GM23248 (cell line): ENCODE data around the gene IRF1. TPM values are rescaled to one million over a fixed set of nuclear protein-coding genes. Genes with fewer than 3 reads are reported as not detected.

ENCODE experiments used
- DNase-seq: peaks from one replicate; pipeline ENCODE4 v3.0.0-alpha.2; 2015
- H2AFZ ChIP-seq: fragments of 200-600 bp; sonication (generic); 2 replicates; pipeline ENCODE4 v1.6.1; 2016; ENCODE audit warnings: antibody characterized with exemption
- H3F3A ChIP-seq: fragments of 200-600 bp; sonication (generic); 2 replicates; pipeline ENCODE4 v1.6.1; 2016; ENCODE audit warnings: mild to moderate bottlenecking, antibody characterized with exemption, mixed run types; ENCODE audit not compliant: insufficient read depth
- H3K27ac ChIP-seq: fragments of 200-600 bp; sonication (generic); 2 replicates; pipeline ENCODE4 v1.5.1; 2016; ENCODE audit warnings: mild to moderate bottlenecking
- H3K27me3 ChIP-seq: fragments of 200-600 bp; sonication (generic); replicated peaks from 2 replicates; pipeline ENCODE4 v1.6.1; 2016; ENCODE audit warnings: mild to moderate bottlenecking; ENCODE audit not compliant: insufficient read depth
- H3K36me3 ChIP-seq: fragments of 200-600 bp; sonication (generic); 2 replicates; pipeline ENCODE4 v1.6.1; 2016; ENCODE audit warnings: low read depth, mild to moderate bottlenecking
- H3K4me1 ChIP-seq: fragments of 200-600 bp; sonication (generic); 2 replicates; pipeline ENCODE4 v1.6.1; 2016; ENCODE audit warnings: mild to moderate bottlenecking; ENCODE audit not compliant: insufficient read depth
- H3K4me2 ChIP-seq: fragments of 200-600 bp; sonication (generic); one replicate; pipeline ENCODE4 v1.6.1; 2016; ENCODE audit warnings: mild to moderate bottlenecking; ENCODE audit not compliant: unreplicated experiment
- H3K4me3 ChIP-seq: fragments of 200-600 bp; sonication (generic); 2 replicates; pipeline ENCODE4 v1.5.1; 2016; ENCODE audit warnings: mild to moderate bottlenecking
- H3K79me2 ChIP-seq: fragments of 200-600 bp; sonication (generic); 2 replicates; pipeline ENCODE4 v1.6.1; 2016; ENCODE audit warnings: mild to moderate bottlenecking; ENCODE audit not compliant: insufficient read depth
- H3K9ac ChIP-seq: fragments of 200-600 bp; sonication (generic); 2 replicates; pipeline ENCODE4 v1.6.1; 2016; ENCODE audit warnings: mild to moderate bottlenecking
- H3K9me2 ChIP-seq: fragments of 200-600 bp; sonication (generic); 2 replicates; pipeline ENCODE4 v1.6.1; 2016; ENCODE audit warnings: mixed run types, mild to moderate bottlenecking, moderate library complexity; ENCODE audit not compliant: insufficient read depth
- H3K9me3 ChIP-seq: fragments of 200-600 bp; sonication (generic); one replicate; pipeline ENCODE4 v1.6.1; 2017; ENCODE audit warnings: low read depth
- H4K20me1 ChIP-seq: fragments of 200-600 bp; sonication (generic); 2 replicates; pipeline ENCODE4 v1.6.0; 2016; ENCODE audit not compliant: insufficient read depth
- EZH2 ChIP-seq: fragments of 200-600 bp; sonication (generic); IDR thresholded peaks from 2 replicates; pipeline ENCODE4 v1.6.1; 2018; ENCODE audit warnings: antibody characterized with exemption, mild to moderate bottlenecking; ENCODE audit not compliant: insufficient read depth, poor library complexity, severe bottlenecking
- EZH2phosphoT487 ChIP-seq: fragments of 200-600 bp; sonication (generic); IDR thresholded peaks from 2 replicates; pipeline ENCODE4 v1.6.1; 2018; ENCODE audit warnings: antibody characterized with exemption, moderate library complexity, mild to moderate bottlenecking, low read depth; ENCODE audit not compliant: insufficient read depth
- WGBS, 2 experiments: methylation state at CpG; one replicate each; pipeline ENCODE4 v1.1.6; 2015 to 2017; ENCODE audit warnings: low lambda C conversion rate in 2 of 2, low coverage in 1 of 2; ENCODE audit errors: missing lambda C conversion rate in 2 of 2; 5-methylcytosine and 5-hydroxymethylcytosine counted together
- in situ Hi-C: fragments of 300-500 bp; cut with MboI; formaldehyde crosslinking; loops from 2 replicates; pipeline ENCODE4 v1.15.0; 2020
- polyA plus RNA-seq: library from polyadenylated mRNA; unstranded; fragments of >200 nt; fragmentation: Nextera tagmentation; extraction: Ambion mirVana; gene quantifications from 2 replicates; pipeline ENCODE4 v1.2.1, GENCODE V29; 2016
- total RNA-seq: library from RNA; depleted of rRNA; stranded (reverse); fragments of >200 nt; shearing (Covaris generic); gene quantifications from 2 replicates; pipeline ENCODE4 v1.2.3, GENCODE V29; 2014

Gene IRF1
- total and polyA plus RNA-seq, 2 experiments from 2014 or later, result 6.2 to 22.2 TPM

DNA sequence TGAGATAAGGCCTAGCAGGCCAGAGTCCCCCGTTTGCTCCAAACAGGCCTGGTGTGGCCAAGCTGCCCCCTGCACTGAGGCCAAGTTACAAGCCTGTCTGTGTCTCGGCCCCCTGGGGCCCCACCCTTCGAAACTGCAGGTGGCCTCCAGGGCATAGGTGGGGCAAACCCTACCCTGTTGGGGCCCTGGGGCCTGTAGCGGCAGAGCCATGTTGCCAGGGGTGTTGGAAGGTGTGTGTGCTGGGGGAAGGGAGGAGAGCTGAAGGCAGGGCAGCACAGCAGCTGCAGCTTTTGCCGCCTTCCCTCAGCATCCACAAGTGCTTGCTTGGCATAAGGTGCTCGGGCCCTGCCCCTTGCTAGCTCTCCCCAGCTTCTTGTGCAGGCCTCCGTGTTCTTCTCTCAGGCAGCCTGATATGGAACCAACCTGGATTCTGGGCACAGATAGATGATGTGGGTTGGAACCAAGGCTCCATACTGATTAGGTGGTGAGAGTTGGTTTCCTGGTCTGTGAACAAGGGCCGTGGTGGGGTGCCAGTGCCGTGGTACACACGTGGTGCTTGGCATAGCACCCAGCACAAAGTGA, 12.7 kb downstream of the IRF1 start:
- H3K9me2 ChIP-seq, result no peaks in the 10 kb centered on the region

DNA sequence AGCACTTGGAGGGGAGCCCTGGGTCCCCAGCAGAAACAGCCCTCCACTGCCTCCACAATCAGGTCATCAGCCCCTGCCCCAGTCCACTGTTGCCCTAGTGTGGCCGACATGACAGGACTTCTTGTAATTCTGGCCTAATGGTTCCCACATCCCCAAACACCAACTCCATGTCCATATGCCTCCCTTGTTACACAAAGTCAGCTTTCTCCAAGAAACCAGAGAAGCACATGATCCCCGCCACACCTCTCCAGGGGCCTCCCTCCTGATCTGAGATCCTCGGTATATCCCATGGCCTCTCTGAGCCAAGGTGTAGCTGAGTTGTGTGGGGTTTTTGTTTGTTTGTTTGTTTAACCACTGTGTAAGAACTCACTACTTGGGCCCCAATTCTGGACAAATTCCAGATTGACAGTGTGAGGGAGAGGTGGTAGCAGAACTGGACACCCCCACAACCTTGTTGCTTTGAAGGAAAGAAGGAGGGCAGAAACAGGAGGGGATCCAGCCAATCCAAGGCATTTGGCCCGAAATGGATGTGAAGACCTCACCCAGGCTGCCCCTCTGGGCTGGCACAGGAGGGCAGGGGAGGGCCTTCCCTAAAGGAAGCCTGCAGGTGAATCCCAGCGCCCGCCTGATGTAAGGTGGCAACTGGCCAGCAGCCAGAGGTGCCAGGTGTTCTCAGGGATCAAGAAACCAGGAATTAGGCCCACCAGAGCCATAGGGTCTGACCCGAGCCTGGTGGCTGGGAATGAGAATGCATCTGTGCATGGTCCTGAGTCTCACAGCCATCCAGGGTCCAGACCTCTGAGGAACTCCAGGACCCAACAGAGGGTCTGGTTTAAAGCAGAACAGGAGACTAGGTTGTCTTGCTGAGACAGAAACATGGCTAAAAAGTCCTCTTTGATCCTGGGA, 13.4 kb downstream of the IRF1 start:
- in situ Hi-C loops, result no loop called here

More for the DNA sequence above, 12.7 kb downstream of the IRF1 start:
- 80 to 83% methylated on average over 10 of the region's 10 CpGs for WGBS, 2 experiments
- H3K4me3 ChIP-seq, result no peak overlapping the region
- no peaks in the 10 kb centered on the region for H4K20me1 ChIP-seq
- no peaks in the 10 kb centered on the region for H3K79me2 ChIP-seq
- in situ Hi-C loops, result no loop called here
- DNase-seq, result no peak
- 0 out of 2 replicates have a peak, but pooled peaks cover 5% of the 10 kb centered on the region for H3F3A ChIP-seq
- H3K4me1 ChIP-seq, result no peaks in the 10 kb centered on the region
- H3K9me3 ChIP-seq, result no peaks in the 10 kb centered on the region
- H3K4me2 ChIP-seq, result no peak overlapping the region
- H3K9ac ChIP-seq, result no peak overlapping the region
- H3K27ac ChIP-seq, result no peak overlapping the region
- no peak overlapping the region for H2AFZ ChIP-seq
- TF ChIP-seq EZH2, result no peak
- peaks cover 3% of the 10 kb centered on the region for H3K36me3 ChIP-seq
- H3K27me3 ChIP-seq, result no peaks in the 10 kb centered on the region

DNA sequence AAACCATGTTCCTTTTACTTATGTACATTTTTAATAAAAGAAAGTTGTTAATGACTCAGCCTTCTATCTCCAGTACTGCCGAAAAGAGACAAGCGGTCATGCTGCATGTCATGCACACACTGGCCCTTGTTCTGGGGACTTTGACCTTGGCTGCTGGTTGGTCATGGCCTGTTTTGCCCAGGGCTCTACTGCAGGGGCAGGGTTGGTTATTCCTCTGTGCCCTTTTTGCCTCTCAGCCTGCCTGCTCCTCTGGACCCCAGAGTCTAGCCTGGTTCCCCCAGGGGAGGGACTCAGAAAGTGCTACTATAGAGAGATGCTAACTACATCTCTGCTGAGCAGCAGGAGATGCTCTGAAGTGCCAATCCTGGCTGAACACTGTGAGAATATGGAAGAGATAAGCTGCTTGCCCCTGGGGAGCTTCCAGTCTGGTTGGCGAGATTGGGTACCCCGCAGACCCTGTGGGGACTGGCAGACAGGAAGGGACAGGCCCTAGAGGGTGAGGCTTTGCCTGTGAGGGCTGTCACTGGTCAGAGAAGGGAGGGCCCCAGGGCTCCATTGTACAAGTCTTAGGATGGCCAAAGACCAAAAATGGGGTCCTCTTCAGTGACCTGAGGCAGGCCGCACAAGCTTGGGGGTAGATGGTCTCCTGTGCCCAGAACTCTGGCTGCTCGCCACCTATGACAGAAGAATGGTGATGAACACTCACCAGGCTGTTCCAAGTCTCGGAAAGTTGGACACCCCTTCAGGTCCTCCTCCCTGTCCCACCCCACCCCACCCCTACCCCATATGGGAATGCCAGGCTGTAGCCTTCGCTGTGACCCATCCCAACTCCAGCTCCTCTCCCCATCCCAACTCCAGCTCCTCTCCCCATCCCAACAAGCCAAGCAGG, 14.3 kb downstream of the IRF1 start:
- in situ Hi-C loops, result no loop called here
- Histone ChIP-seq H3K9me2 (no peaks in the 10 kb centered on the region), H4K20me1 (no peaks in the 10 kb centered on the region), H3K9ac (no peak overlapping the region), H3K9me3 (no peaks in the 10 kb centered on the region), H3K79me2 (no peaks in the 10 kb centered on the region), H3K27ac (no peak overlapping the region), H3K4me1 (no peaks in the 10 kb centered on the region), H3F3A (0 out of 2 replicates have a peak, but pooled peaks cover 5% of the 10 kb centered on the region), H3K27me3 (no peaks in the 10 kb centered on the region), H3K36me3 (no peaks in the 10 kb centered on the region), H3K4me3 (no peak overlapping the region), H3K4me2 (no peak overlapping the region), H2AFZ (no peak overlapping the region)
- 90 to 91% methylated on average over 5 to 8 of the region's 8 CpGs for WGBS, 2 experiments
- no peak for DNase-seq
- TF ChIP-seq EZH2 (no peak), EZH2phosphoT487 (no peak)

More for the DNA sequence above, 13.4 kb downstream of the IRF1 start:
- Histone ChIP-seq H2AFZ (no peak overlapping the region), H3F3A (0 out of 2 replicates have a peak, but pooled peaks cover 5% of the 10 kb centered on the region), H3K4me1 (no peaks in the 10 kb centered on the region), H3K4me2 (no peak overlapping the region), H4K20me1 (no peaks in the 10 kb centered on the region), H3K27me3 (no peaks in the 10 kb centered on the region), H3K9me3 (no peaks in the 10 kb centered on the region), H3K4me3 (no peak overlapping the region), H3K36me3 (no peaks in the 10 kb centered on the region), H3K27ac (no peak overlapping the region), H3K9me2 (no peaks in the 10 kb centered on the region), H3K79me2 (no peaks in the 10 kb centered on the region), H3K9ac (no peak overlapping the region)
- DNase-seq, result no peak
- 93 to 96% methylated on average over 7 of the region's 7 CpGs for WGBS, 2 experiments
- no peak for TF ChIP-seq EZH2

DNA sequence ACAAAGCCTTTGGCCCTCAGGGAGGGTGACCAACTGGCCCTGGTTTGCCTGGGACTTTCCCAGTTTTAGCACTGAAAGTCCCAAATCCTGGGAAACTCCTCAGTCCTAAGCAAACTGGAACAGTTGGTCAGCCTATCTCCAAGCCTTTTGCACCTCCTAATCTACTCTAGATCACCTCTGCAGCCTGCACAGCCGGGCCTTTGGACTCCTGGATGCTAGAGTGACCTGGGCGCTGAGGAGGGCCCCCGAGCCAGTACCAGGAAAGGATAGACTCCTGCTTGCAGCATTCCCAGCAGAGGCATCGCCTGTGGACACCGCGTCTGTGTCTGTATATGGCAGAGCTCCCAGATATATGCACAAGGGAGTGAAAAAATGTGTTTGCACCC, 15.1 kb downstream of the IRF1 start:
- no peaks in the 10 kb centered on the region for H3K9me3 ChIP-seq
- no peak overlapping the region for H2AFZ ChIP-seq
- H3K27me3 ChIP-seq, result no peaks in the 10 kb centered on the region
- H3K9ac ChIP-seq, result no peak overlapping the region
- no peaks in the 10 kb centered on the region for H3K79me2 ChIP-seq
- in situ Hi-C loops, result no loop called here
- no peaks in the 10 kb centered on the region for H3K9me2 ChIP-seq
- no peak overlapping the region for H3K4me2 ChIP-seq
- H3K36me3 ChIP-seq, result no peaks in the 10 kb centered on the region
- no peaks in the 10 kb centered on the region for H4K20me1 ChIP-seq
- H3K4me1 ChIP-seq, result no peaks in the 10 kb centered on the region
- no peak overlapping the region for H3K27ac ChIP-seq
- TF ChIP-seq EZH2phosphoT487 (no peak), EZH2 (no peak)
- 77 to 78% methylated on average over 6 of the region's 6 CpGs for WGBS, 2 experiments
- H3K4me3 ChIP-seq, result no peak overlapping the region
- H3F3A ChIP-seq, result 0 out of 2 replicates have a peak, but pooled peaks cover 5% of the 10 kb centered on the region
- no peak for DNase-seq
